Fibroblast of lung (primary cell): ENCODE results near the gene IPP.

Experiments used
- EZH2 ChIP-seq: IDR thresholded peaks from 2 replicates; pipeline ENCODE4 v1.5.1; 2012; ENCODE audit warnings: low read length, control low read depth, mild to moderate bottlenecking; ENCODE audit errors: missing control alignments
- TF ChIP-seq, protein P1 (sequence below), 2 donors: IDR thresholded peaks in 1 of 2; conservative IDR thresholded peaks in 1 of 2; 1 replicate in 1 of 2; 2 replicates in 1 of 2; pipeline ENCODE4 v1.5.1; 2011 to 2012; ENCODE audit warnings: low read length in 2 of 2, control low read depth in 1 of 2, inconsistent platforms in 1 of 2, low read depth in 1 of 2, mild to moderate bottlenecking in 1 of 2

DNA sequence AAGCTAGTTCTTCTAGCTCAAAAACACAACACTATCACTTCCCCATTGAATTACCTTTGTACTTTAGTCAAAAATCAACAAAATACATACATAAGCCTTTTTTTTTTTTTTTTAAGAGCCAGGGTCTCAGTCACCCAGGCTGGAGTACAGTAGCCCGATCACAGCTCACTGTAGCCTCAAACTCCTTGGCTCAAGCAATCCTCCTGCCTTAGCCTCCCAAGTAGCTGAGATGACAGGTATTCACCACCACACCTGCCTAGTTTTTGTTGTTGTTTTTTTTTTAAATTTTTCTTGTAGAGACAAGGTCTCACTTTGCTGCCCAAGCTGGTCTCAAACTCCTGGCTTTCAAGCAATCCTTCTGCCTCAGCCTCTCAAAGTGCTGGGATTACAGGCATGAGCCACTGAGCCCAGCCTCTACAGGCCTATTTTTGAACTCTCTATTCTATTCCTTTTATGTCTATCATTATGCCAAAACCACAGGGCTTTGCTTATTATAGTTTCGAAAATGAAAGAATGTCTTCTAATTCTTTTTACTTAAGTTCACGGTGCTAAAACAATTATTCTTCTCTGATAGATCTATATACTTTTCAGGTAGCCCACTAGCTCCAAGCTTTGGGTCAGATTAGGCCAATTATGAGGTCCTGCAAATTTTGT is 93.8 kb downstream of the IPP start:
- TF ChIP-seq, protein P1, sequence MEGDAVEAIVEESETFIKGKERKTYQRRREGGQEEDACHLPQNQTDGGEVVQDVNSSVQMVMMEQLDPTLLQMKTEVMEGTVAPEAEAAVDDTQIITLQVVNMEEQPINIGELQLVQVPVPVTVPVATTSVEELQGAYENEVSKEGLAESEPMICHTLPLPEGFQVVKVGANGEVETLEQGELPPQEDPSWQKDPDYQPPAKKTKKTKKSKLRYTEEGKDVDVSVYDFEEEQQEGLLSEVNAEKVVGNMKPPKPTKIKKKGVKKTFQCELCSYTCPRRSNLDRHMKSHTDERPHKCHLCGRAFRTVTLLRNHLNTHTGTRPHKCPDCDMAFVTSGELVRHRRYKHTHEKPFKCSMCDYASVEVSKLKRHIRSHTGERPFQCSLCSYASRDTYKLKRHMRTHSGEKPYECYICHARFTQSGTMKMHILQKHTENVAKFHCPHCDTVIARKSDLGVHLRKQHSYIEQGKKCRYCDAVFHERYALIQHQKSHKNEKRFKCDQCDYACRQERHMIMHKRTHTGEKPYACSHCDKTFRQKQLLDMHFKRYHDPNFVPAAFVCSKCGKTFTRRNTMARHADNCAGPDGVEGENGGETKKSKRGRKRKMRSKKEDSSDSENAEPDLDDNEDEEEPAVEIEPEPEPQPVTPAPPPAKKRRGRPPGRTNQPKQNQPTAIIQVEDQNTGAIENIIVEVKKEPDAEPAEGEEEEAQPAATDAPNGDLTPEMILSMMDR (conservative IDR thresholded peaks at IDR 0.05 in 1 of 2, IDR thresholded peaks at IDR 0.05 in 1 of 2; ENCODE audit: low read depth in 1 of 2, low read length in 2 of 2), result no peak
- no peak for TF ChIP-seq EZH2
